Left renal cortex interstitium (tissue), 4 donors: ENCODE measurements around the gene CUEDC1. TPM values are rescaled to one million over a fixed set of nuclear protein-coding genes. Genes with fewer than 3 reads are reported as not detected.
A peak's percentile ranks its signal among the peaks of the same experiment; 100 is the strongest.

Experiments used
- DNase-seq, 4 donors: peaks; one replicate each; pipeline ENCODE4 v3.0.0-alpha.2; 2013; ENCODE audit warnings: low read depth in 4 of 4, low spot score in 2 of 4, missing footprints in 1 of 4
- polyA plus RNA-seq, 4 donors: library from polyadenylated mRNA; unstranded; fragments of 120-200 nt; gene quantifications; one replicate each; pipeline ENCODE4 v1.2.1, GENCODE V29; 2013; ENCODE audit not compliant: insufficient read length in 4 of 4

CUEDC1 gene
- 10 to 100 TPM; 42.9 to 58.7 (median 52.2) TPM for polyA plus RNA-seq

GRCh38 chr17:57955183-57955931 lies at the start of gene CUEDC1:
Gene CUEDC1 (minus strand): TSS chr17:57955412. CDS start chr17:57885564, 69,848 bp downstream.
- no peak for DNase-seq

- DNase-seq, result no peak
Measured at GRCh38 chr17:58004060-58004459, 48.8 kb upstream of the CUEDC1 start.

DNA sequence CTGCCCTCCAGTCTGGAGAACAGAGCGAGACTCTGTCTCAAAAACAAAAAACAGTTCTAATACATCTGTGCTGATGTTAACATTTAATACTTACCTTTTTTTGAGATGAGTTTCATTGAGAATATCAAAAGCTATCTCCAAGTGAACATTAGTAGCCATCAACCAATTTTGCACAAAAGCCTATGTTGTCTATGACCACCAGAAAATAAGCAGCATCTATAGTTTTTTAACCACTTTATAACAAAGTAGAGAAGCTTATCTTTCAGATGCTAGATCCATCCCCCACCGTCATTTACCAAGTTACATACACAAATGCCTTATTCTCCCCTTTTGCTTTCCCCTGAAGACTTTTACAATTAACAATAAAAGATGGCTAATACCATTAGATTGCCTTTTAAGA lies 47.8 kb upstream of the CUEDC1 start:
- no peak for DNase-seq

- no peak for DNase-seq
Measured at GRCh38 chr17:58002154-58002948, 47.1 kb upstream of the CUEDC1 start.

DNA sequence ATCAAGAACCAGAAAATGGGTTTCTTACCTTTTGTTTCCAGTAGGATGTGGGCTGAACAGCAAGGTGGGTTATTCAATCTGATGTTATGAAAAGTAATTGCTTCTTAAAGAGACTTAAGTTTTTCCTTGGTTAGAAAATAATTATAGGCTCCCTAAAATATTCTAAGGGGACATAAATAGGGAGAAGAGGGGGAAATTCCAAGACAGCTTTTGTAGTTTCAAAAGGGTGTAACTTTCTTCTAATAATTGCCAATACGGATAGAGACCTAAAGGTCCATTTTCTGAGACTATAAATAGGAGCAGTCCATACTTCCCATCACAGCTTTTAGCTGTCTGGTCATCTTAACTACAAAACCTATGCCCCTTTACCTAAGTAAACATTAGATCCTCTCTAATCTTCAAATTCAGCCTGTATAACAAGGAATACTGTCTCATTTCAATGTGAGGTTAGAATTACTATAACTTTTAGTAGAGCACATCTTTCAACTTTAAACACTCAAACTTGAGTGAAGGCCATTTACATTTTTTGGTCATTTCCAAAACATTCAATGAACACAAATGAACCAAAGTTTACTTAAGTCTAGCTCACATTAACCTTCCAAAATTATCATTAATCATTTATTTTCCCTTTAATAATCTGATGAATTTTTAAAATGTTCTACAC lies 46.4 kb upstream of the CUEDC1 start:
- no peak for DNase-seq

- DNase-seq, result peak in 3 of 4 donors; percentile 46 to 64 (median 57)
Measured at GRCh38 chr17:57999496-58000017, 44.3 kb upstream of the CUEDC1 start.

- no peak for DNase-seq
Measured at GRCh38 chr17:57999010-57999495, 43.8 kb upstream of the CUEDC1 start.

- no peak for DNase-seq
Measured at GRCh38 chr17:57997085-57997809, 42.0 kb upstream of the CUEDC1 start.

- DNase-seq, result peak in 3 of 4 donors; percentile 45 to 68 (median 50)
Measured at GRCh38 chr17:57995076-57995956, 40.1 kb upstream of the CUEDC1 start.

- DNase-seq, result no peak
Measured at GRCh38 chr17:57994436-57994835, 39.2 kb upstream of the CUEDC1 start.

GRCh38 chr17:57993471-57994365 lies 38.5 kb upstream of the CUEDC1 start:
- DNase-seq, result no peak

DNA sequence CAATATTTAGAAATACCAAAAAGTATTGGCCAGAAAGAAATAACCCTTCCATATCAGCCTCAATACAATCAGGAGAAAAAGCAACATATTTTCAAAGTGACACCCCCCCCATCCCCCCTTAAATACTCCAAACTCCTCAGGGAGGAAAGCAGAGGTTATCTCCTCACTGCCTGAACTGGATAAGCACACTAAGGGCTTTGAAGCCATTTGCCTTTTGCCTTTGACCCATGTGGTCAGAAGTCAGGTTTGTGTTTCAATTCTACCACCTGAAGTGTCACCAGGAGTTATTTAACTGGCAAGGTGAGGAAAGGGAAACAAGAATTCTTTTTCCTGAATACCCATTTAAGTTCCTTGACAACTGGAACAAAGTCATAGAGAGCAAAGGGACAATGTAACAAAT lies 36.3 kb upstream of the CUEDC1 start:
- no peak for DNase-seq

DNA sequence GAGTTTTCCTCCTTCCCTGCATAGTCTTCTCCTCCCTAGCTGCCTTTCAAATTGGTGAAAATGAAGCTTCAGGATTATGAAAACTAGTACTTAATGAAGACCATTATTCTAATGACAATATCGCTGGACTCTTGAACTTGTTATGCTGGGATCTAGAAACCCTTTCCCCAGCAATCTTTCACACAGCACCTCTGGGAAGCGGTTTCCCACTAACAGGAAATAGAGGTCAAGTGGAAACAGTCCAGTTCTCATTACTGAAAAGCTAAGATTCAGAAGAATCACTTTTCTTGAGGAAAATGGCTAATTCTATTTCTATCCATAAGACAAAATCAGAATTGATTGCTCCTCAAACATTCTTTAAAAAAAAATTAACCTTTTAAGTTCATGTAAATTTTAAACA lies 34.8 kb upstream of the CUEDC1 start:
- DNase-seq, result no peak

GRCh38 chr17:57988301-57989250 lies 33.4 kb upstream of the CUEDC1 start:
- peak; percentile 48 to 60 (median 56) for DNase-seq

GRCh38 chr17:57987581-57988300 lies 32.5 kb upstream of the CUEDC1 start, which contains the start of gene VEZF1:
Gene VEZF1 (minus strand): TSS chr17:57988254. CDS start chr17:57988111, 143 bp downstream.
- peak in 3 of 4 donors; percentile 39 to 45 (median 44) for DNase-seq
